ENCODE results near the gene FCSK. TPM values are rescaled to one million over a fixed set of nuclear protein-coding genes. Genes with fewer than 3 reads are reported as not detected.
A peak's percentile ranks its signal among the peaks of the same experiment; 100 is the strongest.

Gene FCSK
- total and polyA plus RNA-seq, 10 of the 15 experiments (the other 5 are each of a cell fraction or from before 2014, with no cell fraction given), result 0.60 to 17.6 (median 7.4) TPM

DNA sequence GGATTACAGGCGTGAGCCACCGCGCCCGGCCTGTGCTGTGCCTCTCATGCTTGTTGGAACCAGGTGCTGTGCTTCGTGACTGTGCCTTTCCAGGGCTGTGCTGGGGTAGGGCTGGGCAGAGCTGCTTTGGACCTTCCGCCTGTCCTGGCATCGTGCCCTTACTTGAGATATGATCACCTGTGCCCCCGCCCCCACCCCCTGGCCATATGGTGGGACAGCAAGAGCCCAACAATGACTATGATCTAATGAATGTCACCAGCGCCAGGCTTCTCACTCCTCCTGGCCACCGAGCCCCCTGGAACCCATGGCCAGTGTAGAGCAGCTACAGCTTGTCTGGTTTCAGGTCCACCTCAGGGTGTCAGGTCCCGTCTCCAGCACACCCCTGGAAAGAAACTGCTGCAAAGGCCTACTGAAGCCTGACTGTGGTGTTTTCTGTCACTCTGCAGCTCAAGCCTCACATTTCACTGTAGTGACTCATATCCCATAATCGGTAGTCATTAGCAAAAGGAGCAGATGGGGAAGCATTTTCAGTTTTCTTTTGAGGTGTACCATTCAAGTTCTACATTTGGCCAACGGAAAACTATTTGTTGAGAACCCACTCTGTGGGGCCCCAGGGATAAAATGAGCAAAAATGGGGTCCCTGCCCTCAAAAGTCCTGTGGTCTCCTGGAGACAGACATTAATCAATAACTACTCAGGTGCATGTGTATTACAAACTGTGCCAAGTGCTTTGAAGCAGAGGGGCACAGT lies 22.1 kb downstream of the FCSK start (continued):
- TF ChIP-seq PAX5 (IDR thresholded peaks at IDR 0.05; ENCODE audit: borderline replicate concordance, low read depth, low read length) (peak; percentile 91), E2F4 (IDR thresholded peaks at IDR 0.05; ENCODE audit: low read depth, low read length) (no peak), TBL1XR1 (IDR thresholded peaks at IDR 0.05; ENCODE audit: low read depth, low read length) (peak; percentile 70), NRF1 (conservative IDR thresholded peaks at IDR 0.05; ENCODE audit: low read depth, low read length) (no peak), BACH1 (IDR thresholded peaks at IDR 0.05; ENCODE audit: borderline replicate concordance) (peak; percentile 80; the same call in 1 of the 2 replicates), ZBED1 (IDR thresholded peaks at IDR 0.05; ENCODE audit: borderline replicate concordance) (peak; percentile 79; the same call in 1 of the 2 replicates), GABPA (IDR thresholded peaks at IDR 0.05; ENCODE audit: low read depth) (no peak), SRF (IDR thresholded peaks at IDR 0.05; ENCODE audit: low read depth in 2 of 2, low read length in 2 of 2) (peak in 1 of 2 experiments; percentile 76; a peak in 1 of 4 replicates), NR2C1 (IDR thresholded peaks at IDR 0.05) (no peak), CTCF (IDR thresholded peaks at IDR 0.05 in 2 of 3, conservative IDR thresholded peaks at IDR 0.05 in 1 of 3; ENCODE audit: control insufficient read depth in 2 of 3, extremely low read depth in 1 of 3, insufficient read depth in 1 of 3, low read depth in 3 of 3, low read length in 3 of 3) (no peak), EZH2 (IDR thresholded peaks at IDR 0.05; ENCODE audit: borderline replicate concordance, control insufficient read depth, low read depth, low read length) (no peak), RFX5 (IDR thresholded peaks at IDR 0.05; ENCODE audit: low read depth, low read length) (no peak), IKZF2 (IDR thresholded peaks at IDR 0.05) (peak; percentile 98), ZNF274 (IDR thresholded peaks at IDR 0.05; ENCODE audit: insufficient read depth, insufficient read length) (no peak), SIX5 (IDR thresholded peaks at IDR 0.05; ENCODE audit: low read depth, low read length, severe bottlenecking) (no peak), SUZ12 (IDR thresholded peaks at IDR 0.05; ENCODE audit: unreplicated experiment) (no peak), BRCA1 (IDR thresholded peaks at IDR 0.05; ENCODE audit: low read depth, low read length) (no peak), TCF7 (IDR thresholded peaks at IDR 0.05; ENCODE audit: borderline replicate concordance) (no peak; the same call in 1 of the 2 replicates)
- TF ChIP-seq, protein P1, sequence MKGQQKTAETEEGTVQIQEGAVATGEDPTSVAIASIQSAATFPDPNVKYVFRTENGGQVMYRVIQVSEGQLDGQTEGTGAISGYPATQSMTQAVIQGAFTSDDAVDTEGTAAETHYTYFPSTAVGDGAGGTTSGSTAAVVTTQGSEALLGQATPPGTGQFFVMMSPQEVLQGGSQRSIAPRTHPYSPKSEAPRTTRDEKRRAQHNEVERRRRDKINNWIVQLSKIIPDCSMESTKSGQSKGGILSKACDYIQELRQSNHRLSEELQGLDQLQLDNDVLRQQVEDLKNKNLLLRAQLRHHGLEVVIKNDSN (IDR thresholded peaks at IDR 0.05; ENCODE audit: borderline replicate concordance, extremely low read length, insufficient read depth, low read depth, low read length), result no peak
- TF ChIP-seq, protein P2, sequence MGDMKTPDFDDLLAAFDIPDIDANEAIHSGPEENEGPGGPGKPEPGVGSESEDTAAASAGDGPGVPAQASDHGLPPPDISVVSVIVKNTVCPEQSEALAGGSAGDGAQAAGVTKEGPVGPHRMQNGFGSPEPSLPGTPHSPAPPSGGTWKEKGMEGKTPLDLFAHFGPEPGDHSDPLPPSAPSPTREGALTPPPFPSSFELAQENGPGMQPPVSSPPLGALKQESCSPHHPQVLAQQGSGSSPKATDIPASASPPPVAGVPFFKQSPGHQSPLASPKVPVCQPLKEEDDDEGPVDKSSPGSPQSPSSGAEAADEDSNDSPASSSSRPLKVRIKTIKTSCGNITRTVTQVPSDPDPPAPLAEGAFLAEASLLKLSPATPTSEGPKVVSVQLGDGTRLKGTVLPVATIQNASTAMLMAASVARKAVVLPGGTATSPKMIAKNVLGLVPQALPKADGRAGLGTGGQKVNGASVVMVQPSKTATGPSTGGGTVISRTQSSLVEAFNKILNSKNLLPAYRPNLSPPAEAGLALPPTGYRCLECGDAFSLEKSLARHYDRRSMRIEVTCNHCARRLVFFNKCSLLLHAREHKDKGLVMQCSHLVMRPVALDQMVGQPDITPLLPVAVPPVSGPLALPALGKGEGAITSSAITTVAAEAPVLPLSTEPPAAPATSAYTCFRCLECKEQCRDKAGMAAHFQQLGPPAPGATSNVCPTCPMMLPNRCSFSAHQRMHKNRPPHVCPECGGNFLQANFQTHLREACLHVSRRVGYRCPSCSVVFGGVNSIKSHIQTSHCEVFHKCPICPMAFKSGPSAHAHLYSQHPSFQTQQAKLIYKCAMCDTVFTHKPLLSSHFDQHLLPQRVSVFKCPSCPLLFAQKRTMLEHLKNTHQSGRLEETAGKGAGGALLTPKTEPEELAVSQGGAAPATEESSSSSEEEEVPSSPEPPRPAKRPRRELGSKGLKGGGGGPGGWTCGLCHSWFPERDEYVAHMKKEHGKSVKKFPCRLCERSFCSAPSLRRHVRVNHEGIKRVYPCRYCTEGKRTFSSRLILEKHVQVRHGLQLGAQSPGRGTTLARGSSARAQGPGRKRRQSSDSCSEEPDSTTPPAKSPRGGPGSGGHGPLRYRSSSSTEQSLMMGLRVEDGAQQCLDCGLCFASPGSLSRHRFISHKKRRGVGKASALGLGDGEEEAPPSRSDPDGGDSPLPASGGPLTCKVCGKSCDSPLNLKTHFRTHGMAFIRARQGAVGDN (IDR thresholded peaks at IDR 0.05), result peak; percentile 93
- TF ChIP-seq, protein P3, sequence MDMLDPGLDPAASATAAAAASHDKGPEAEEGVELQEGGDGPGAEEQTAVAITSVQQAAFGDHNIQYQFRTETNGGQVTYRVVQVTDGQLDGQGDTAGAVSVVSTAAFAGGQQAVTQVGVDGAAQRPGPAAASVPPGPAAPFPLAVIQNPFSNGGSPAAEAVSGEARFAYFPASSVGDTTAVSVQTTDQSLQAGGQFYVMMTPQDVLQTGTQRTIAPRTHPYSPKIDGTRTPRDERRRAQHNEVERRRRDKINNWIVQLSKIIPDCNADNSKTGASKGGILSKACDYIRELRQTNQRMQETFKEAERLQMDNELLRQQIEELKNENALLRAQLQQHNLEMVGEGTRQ (IDR thresholded peaks at IDR 0.05; ENCODE audit: borderline replicate concordance, low read depth, low read length), result no peak
